Omental fat pad (tissue), 4 donors: ENCODE data around the gene GDPD5. TPM values are rescaled to one million over a fixed set of nuclear protein-coding genes. Genes with fewer than 3 reads are reported as not detected.
A peak's percentile ranks its signal among the peaks of the same experiment; 100 is the strongest.

Experiments
- ATAC-seq: fragments of 150-250 bp; one replicate; pipeline ENCODE4 v1.9.1; 2016; ENCODE audit warnings: mild to moderate bottlenecking, moderate library complexity; ENCODE audit not compliant: low FRiP score
- DNase-seq: peaks from one replicate; pipeline ENCODE4 v3.0.0-alpha.2; 2019; ENCODE audit warnings: low spot score
- CTCF ChIP-seq, 3 donors: fragments of 450-650 bp; IDR thresholded peaks; one replicate each; pipeline ENCODE4 v1.5.1; 2016 to 2017; ENCODE audit warnings: antibody characterized with exemption in 3 of 3, mild to moderate bottlenecking in 3 of 3, moderate library complexity in 2 of 3
- total RNA-seq, 4 donors: library from RNA; depleted of rRNA; stranded (reverse); fragments of >200 nt; gene quantifications; one replicate each; pipeline ENCODE4 v1.1.0, GENCODE V29; 2016

GDPD5 gene
- total RNA-seq, 4 donors from 2014 or later: 23.6 to 34.7 (median 31.7) TPM

- DNase-seq (no peak), ATAC-seq (no peak)
- TF ChIP-seq CTCF (IDR thresholded peaks at IDR 0.05): no peak
These were observed 62.5 kb downstream of the GDPD5 start for GRCh38 chr11:75463106-75463774.

GRCh38 chr11:75462117-75462653, 63.6 kb downstream of the GDPD5 start:
- ATAC-seq (no peak), DNase-seq (no peak)
- no peak for TF ChIP-seq CTCF (IDR thresholded peaks at IDR 0.05)

GRCh38 chr11:75461151-75461550, 64.6 kb downstream of the GDPD5 start:
- DNase-seq (no peak), ATAC-seq (no peak)
- TF ChIP-seq CTCF (IDR thresholded peaks at IDR 0.05): no peak

GRCh38 chr11:75456596-75457183, 69.1 kb downstream of the GDPD5 start:
- no peak for ATAC-seq
- no peak for TF ChIP-seq CTCF (IDR thresholded peaks at IDR 0.05)
- DNase-seq: no peak

- no peak for DNase-seq
- no peak for TF ChIP-seq CTCF (IDR thresholded peaks at IDR 0.05)
- no peak for ATAC-seq
These were observed 70.8 kb downstream of the GDPD5 start for GRCh38 chr11:75454987-75455386.

- TF ChIP-seq CTCF (IDR thresholded peaks at IDR 0.05): no peak
- no peak for DNase-seq
- peak; percentile 19 for ATAC-seq
These were observed 71.7 kb downstream of the GDPD5 start for GRCh38 chr11:75453916-75454655.
